GM21717 (cell line): Measurements from ENCODE around the gene NEO1.
"Not testable (repeated sequence)": the region's sequence is repeated elsewhere in the genome, so short reads cannot be mapped to it uniquely, and the experiment has no call there.

Experiments
- ATAC-seq: cut with Tn5 transposase; IDR thresholded peaks from one replicate; pipeline ENCODE4 v1.9.1; 2021; ENCODE audit warnings: mild to moderate bottlenecking, moderate library complexity; ENCODE audit not compliant: unreplicated experiment

NEO1 gene

DNA sequence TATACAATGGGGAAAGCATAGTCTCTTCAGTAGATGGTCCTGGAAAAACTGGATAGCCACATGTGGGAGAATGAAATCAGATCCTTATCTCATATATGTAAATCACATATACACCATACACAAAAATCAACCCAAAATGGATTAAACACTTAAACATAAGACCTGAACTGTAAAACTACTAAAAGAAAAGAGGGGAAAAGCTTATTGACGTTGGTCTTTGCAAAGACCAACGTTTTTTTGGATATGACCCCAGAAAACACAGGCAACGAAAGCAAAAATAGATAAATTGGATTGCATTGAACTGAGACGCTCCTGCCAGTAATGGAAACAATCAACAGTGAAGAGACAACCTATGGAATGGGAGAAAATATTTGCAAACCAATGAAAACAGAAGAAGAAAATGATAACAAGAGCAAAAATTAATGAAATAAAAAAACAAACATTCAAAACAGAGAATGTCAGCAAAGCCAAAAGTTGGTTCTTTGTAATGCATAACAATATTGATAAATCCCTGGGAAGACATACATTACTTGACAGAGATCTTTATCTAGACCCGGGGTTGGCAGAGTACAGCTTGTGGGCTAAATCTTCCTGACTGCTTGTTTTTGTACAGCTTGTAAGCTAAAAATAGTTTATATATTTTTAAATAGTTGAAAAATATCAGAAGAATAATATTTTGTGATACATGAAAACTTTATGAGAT, 86.9 kb downstream of the NEO1 start:
- no peak for ATAC-seq

DNA sequence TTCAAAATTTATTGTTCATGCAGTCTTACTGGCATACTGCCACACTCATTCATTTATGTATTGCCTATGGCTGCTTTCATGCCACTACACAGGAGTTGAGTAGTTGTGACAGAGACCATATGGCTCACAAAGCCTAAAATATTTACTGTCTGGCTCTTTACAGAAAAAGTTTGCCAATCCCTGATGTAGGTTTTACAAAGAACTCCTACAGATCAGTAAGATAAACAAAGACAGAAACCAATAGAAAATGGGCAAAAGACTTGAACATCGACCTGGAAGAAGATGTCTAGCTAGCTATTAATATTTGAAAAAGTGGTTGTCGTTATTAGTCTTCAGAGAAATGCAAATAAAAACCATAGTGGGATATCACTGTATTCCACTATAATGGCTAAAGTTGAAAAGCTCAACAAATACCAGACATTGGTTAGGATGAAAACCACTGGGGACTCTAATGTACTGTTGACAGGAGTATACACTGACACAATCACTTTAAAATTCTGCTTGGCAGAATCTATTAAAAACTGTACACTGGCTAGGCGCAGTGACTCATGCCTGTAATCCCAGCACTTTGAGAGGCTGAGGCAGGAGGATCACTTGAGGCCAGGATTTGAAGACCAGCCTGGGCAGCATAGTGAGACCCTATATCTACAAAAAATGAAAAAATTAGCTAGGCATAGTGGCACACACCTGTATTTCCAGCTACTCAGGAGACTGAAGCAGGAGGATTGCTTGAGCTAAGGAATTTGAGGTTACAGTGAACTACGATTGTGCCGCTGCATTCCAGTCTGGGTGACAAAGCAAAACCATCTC, 87.7 kb downstream of the NEO1 start:
- no peak for ATAC-seq

DNA sequence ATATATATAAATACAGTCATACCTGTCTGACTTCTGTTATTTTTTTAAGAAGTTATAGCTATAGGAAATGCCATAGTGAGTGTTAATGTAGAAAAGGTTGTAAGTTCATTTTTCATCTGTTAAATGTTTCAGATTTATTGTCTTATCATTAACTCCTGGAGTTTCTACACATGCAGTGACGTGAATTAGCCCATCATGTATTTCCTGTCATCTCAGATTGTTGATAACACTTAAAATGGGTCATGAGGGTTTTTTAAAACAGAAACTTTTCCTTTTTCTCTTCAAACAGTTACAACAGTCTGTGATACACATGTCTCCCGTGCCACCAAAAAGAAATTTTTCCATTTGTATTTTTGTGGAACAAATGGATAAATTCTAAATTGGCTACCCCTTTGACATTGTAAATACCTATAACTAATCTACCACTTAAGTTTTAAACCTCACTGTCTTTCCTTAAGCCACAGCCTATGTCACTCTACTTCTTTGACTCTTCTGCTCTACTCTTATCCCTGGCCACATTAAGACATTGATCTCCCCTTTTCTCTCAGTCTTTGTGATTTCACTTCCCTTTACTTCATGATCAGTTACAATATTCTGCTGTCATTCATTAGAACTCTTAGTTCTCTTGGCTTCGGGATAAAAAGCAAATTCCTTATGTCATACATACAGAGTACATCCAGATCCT, 89.1 kb downstream of the NEO1 start:
- no peak for ATAC-seq

DNA sequence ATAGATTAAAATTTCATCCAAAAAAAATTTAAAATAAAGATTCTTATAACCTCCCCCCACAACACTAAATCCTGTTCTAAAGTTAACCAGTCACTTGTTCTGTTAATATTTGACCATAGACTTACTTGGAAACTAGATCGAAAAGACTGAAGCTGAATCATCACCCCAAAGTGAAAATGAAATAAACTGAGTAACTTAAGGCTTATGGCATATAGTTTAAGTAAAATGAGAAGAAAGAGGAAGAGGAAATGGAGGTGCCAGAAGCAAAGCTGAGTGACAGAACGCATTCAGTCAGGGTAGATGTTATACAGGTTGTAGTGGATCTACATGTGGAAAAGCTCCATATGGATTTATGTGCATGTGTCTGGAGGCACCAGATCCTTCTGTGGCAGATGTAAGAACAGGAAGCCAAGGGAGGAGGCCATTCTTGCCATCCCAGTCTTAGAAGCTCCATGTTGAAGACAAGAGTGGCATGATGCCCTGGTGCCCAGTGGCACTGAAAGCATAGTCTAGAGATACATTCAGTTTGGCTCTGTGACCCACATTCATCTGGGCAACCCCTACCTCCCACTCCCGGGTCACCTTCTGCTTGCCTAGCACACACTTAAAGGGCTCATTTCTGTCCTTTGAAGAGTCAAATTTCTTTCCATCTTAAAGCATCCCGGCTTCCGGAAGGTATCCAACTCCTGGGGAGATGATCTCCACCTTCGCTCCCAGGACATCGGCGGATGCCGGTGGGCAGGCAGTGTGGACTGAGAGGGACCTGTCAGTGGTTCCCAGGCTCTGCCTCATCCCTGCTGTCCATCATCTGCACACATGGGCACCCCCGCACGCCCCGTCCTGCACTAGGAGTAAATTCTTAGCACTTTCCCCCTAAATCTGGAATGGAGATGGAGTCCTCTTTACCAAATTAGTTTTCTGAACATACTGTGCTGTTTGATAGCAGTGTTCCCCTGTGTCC, 90.8 kb downstream of the NEO1 start:
- no peak for ATAC-seq

- ATAC-seq: no peak
Measured at GRCh38 chr15:73143763-73144155, 91.5 kb downstream of the NEO1 start.

DNA sequence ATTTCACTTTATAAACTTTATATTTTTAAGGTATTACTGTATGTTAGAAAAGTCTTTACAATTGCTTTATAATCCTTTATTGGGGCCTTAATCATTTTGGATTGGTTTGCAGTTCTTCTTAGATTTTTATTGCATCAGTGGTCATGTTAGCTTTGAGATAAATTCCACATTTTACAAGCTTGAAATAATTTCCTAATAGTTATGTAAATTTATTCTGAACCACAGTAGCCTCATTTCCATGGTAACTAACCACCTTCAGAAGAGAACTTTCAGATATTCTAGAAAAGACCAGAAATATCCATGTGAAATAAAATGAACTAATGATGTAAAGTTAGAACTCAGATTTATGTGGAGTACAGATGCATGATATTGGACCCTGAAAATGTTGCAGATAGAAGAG, 94.2 kb downstream of the NEO1 start:
- no peak for ATAC-seq

GRCh38 chr15:73150831-73151230, 98.6 kb downstream of the NEO1 start:
- no peak for ATAC-seq

GRCh38 chr15:73153024-73153423, 100.8 kb downstream of the NEO1 start:
- ATAC-seq: no peak

DNA sequence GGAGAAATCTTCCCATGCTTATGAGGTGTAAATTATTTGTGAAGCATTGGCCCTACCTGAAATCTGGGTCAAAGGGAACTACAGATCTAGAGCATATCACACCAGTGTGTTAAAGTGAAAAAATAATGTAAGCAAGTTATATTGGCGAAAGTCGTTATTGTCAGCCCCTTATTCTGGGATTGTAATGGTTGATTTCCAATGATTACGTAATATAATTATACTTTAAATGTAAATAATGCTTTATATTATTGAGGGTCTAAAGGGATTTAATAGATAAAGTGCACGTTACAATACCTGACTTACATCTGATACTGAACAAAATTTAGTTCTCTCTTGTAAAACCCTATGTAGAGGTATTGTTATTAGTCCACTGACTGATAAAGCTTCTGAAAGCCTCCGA, 101.2 kb downstream of the NEO1 start:
- no peak for ATAC-seq

GRCh38 chr15:73156431-73157191, 104.3 kb downstream of the NEO1 start:
- ATAC-seq: no peak

DNA sequence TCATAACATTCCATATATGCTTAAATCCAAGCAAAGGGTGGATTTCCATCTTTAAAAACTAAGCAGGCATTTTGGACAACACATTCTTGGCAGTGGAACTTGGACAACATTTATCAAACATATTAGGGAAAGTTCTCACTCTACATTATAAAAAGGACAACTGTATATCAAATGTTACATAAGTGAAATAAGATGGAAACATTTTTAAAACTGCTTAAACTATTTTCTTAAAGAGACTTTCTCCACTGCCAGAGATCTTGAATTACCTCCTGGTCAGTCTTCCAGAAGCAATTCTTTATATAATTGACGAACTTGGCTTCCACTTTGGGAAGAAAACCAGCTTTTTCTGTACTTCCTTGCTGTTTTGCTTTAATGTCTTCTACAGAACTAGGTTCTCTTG, 109.3 kb downstream of the NEO1 start:
- no peak for ATAC-seq

- ATAC-seq: no peak
Measured at GRCh38 chr15:73165435-73165834, 113.2 kb downstream of the NEO1 start.

DNA sequence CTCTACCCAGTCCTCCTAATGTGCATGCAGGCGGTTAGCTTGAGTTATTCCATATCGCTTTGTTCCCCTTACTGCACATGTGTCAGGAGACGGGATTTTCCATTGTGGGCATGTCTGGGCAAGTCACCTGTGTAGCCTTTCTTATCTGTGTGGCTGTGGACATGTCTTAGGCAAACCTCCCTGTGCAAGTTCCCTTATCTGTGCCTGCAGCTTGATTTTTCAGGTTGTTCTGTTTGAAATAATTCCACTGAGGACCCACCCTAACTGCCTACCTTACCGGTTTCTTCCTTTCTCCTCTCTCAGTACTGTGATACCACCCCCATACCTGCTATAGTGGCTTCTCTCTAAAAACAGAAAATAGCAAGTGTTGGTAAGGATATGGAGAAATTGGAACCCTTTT, 113.6 kb downstream of the NEO1 start:
- no peak for ATAC-seq

DNA sequence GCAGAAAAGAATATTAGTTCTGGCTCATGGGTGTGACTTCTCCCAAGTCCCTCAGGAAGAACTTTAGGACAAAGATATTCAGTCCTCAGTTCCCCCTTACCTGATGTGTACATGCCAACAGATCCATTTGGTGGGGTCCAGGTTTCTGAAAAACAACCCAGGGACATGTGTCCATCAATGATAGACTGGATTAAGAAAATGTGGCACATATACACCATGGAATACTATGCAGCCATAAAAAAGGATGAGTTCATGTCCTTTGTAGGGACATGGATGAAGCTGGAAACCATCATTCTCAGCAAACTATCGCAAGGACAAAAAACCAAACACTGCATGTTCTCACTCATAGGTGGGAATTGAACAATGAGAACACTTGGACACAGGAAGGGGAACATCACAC, 114.4 kb downstream of the NEO1 start:
- not testable (repeated sequence) for ATAC-seq

- ATAC-seq: no peak
Measured at GRCh38 chr15:73168487-73168886, 116.2 kb downstream of the NEO1 start.

- ATAC-seq: no peak
Measured at GRCh38 chr15:73171711-73172110, 119.4 kb downstream of the NEO1 start.

GRCh38 chr15:73172508-73172907, 120.2 kb downstream of the NEO1 start:
- ATAC-seq: no peak

DNA sequence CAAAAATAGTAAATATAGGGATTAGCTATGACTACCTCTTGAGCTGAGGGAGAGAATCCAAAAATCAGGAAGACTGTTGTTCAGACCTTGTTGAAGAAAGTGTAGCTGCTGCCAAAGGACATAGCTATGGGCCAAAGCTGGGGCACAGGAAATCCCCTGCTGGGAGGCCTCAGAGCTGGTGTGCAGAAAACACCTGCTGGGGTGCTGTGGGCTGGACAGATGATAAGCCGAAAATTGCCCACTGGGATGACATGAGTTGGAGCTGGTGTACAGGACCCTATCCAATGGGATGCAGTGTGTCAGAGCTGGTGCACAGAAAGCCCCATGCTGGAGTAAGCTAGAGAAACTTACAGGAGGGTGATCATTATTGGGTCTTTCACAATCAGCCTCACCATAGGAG, 121.9 kb downstream of the NEO1 start:
- no peak for ATAC-seq

DNA sequence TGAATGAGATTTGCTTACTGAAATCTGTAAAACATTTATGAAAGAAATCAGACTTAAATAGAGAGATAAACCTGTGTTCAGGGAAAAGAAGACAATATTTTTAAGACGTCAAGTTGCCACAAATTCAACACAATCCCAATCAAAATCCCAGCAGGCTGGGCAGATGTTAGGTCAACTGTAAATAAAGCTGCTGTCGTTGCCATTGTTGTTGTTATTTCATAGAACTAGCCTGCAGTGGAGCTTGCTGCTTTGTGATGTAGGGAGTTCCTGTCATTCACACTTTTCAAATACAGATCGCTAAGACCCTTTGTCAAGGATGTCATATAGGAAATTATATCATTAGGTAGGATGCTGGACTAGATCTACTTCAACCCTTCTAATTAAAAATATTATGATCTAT, 123.1 kb downstream of the NEO1 start:
- no peak for ATAC-seq

- no peak for ATAC-seq
Measured at GRCh38 chr15:73176598-73176997, 124.3 kb downstream of the NEO1 start.
